ENCODE data around the gene MARK2. TPM values are rescaled to one million over a fixed set of nuclear protein-coding genes. Genes with fewer than 3 reads are reported as not detected.

The MARK2 gene
- total and polyA plus RNA-seq, 2 of the 8 experiments (the other 6 are each of a cell fraction or from before 2014, with no cell fraction given), result 19.3 to 58.5 TPM

- Histone ChIP-seq H3K27me3 (replicated peaks in 1 of 4; ENCODE audit: control insufficient read depth in 3 of 4, extremely low read depth in 1 of 4, insufficient read depth in 3 of 4, low read length in 3 of 4) (no peaks in the 10 kb centered on the region), H3K4me3 (ENCODE audit: extremely low read depth in 1 of 4, insufficient read depth in 2 of 4, low read depth in 3 of 4, low read length in 4 of 4) (peak overlapping the region in 1 of 4 experiments; percentile 26; a peak in 1 of 8 replicates), H3K79me2 (ENCODE audit: control insufficient read depth in 1 of 2, insufficient read depth in 2 of 2, low read length in 2 of 2) (peaks cover 4 to 84% of the 10 kb centered on the region in 2 experiments; a peak in 3 of 4 replicates), H3K36me3 (ENCODE audit: control insufficient read depth in 2 of 4, insufficient read depth in 4 of 4, low read length in 3 of 4) (no peaks in the 10 kb centered on the region), H3K14ac (ENCODE audit: insufficient read length) (no peak overlapping the region), H2BK20ac (ENCODE audit: low read length) (no peak overlapping the region), H2BK120ac (replicated peaks; ENCODE audit: low read depth, low read length) (no peak overlapping the region), H3K4ac (replicated peaks; ENCODE audit: insufficient read length, low read depth, low read length) (no peak overlapping the region), H3K27ac (ENCODE audit: low read depth, low read length) (peak overlapping the region; percentile 13; the same call in 1 of the 2 replicates), H4K91ac (replicated peaks; ENCODE audit: insufficient read length, low read length) (no peak overlapping the region), H4K5ac (ENCODE audit: insufficient read length, low read depth, low read length) (no peak overlapping the region), H2AK5ac (ENCODE audit: low read depth, low read length) (no peak overlapping the region; the same call in 1 of the 2 replicates), H3K56ac (replicated peaks; ENCODE audit: insufficient read length, low read depth, low read length) (no peak overlapping the region), H3K9me3 (ENCODE audit: insufficient read depth in 2 of 2, low read depth in 1 of 2, low read length in 1 of 2) (no peaks in the 10 kb centered on the region), H3K4me1 (replicated peaks in 1 of 4; ENCODE audit: control insufficient read depth in 3 of 4, insufficient read depth in 4 of 4, low read length in 3 of 4) (peaks cover 15 to 35% (median 17%) of the 10 kb centered on the region in 4 experiments), H3K9ac (replicated peaks in 1 of 4; ENCODE audit: extremely low read depth in 1 of 4, low read depth in 3 of 4, low read length in 3 of 4) (no peak overlapping the region), H2BK15ac (ENCODE audit: low read length) (peak overlapping the region; percentile 61; the same call in 1 of the 2 replicates), H3K79me1 (ENCODE audit: low read depth, low read length) (peaks cover 24% of the 10 kb centered on the region), H3K18ac (ENCODE audit: extremely low read depth, low read length) (no peak overlapping the region), H2BK5ac (ENCODE audit: low read depth, low read length) (0 out of 2 replicates have a peak overlapping the region, but pooled peaks have one; percentile 36), H2AFZ (ENCODE audit: low read length) (no peak overlapping the region), H3K23ac (ENCODE audit: insufficient read length) (no peak overlapping the region), H3K23me2 (ENCODE audit: low read depth, low read length) (0 out of 2 replicates have a peak, but pooled peaks cover 3% of the 10 kb centered on the region), H3K4me2 (ENCODE audit: insufficient read depth in 1 of 2, low read depth in 2 of 2, low read length in 2 of 2) (peak overlapping the region in 1 of 2 experiments; percentile 54; a peak in 3 of 4 replicates), H2BK12ac (ENCODE audit: low read depth, low read length) (no peak overlapping the region), H4K20me1 (replicated peaks in 1 of 2; ENCODE audit: control insufficient read depth in 1 of 2, insufficient read depth in 2 of 2, low read length in 2 of 2) (peaks cover 12 to 20% of the 10 kb centered on the region in 2 experiments), H4K8ac (ENCODE audit: extremely low read depth, insufficient read depth, low read length) (no peak overlapping the region)
- FAIRE-seq, result no peak
- POLR2A ChIA-PET (ENCODE audit: partially characterized antibody), result interaction anchor here (0.9 to 2.8 kb wide), 11 partner anchors 9 to 40 kb away, joined by 3 to 11 read pairs (median 4); partner anchors contain the start of gene RCOR2
- CTCF ChIA-PET (ENCODE audit: partially characterized antibody), result interaction anchor here (0.9 to 6.4 kb wide), 11 partner anchors 13 to 71 kb away, joined by 3 to 45 read pairs (median 3); partner anchors contain the start of gene MARK2
- 72% methylated on average over 6 of the region's 6 CpGs; no CpG with 5 or more reads in 1 of the 2 experiments for WGBS, 2 experiments (ENCODE audit: extremely low coverage in 1 of 2, insufficient coverage in 1 of 2, insufficient read length in 1 of 2, insufficient replicate concordance in 2 of 2, low coverage in 1 of 2, low lambda C conversion rate in 2 of 2, missing lambda C conversion rate in 1 of 2)
- no peak for DNase-seq (ENCODE audit: low read depth in 1 of 2, low spot score in 2 of 2)
- TF ChIP-seq MAX (IDR thresholded peaks at IDR 0.05) (peak; percentile 94), E2F6 (IDR thresholded peaks at IDR 0.05) (peak; percentile 94), KDM5A (IDR thresholded peaks at IDR 0.05; ENCODE audit: low read length) (no peak), CREB1 (IDR thresholded peaks at IDR 0.05) (no peak), CTBP2 (IDR thresholded peaks at IDR 0.05; ENCODE audit: borderline replicate concordance, insufficient read depth, insufficient read length, low read length) (no peak), RNF2 (IDR thresholded peaks at IDR 0.05; ENCODE audit: borderline replicate concordance, low read depth, low read length, missing control alignments, poor library complexity, severe bottlenecking) (no peak), ATF3 (IDR thresholded peaks at IDR 0.05; ENCODE audit: insufficient read depth, low read depth, low read length) (no peak), SIN3A (conservative IDR thresholded peaks at IDR 0.05 in 1 of 2, IDR thresholded peaks at IDR 0.05 in 1 of 2; ENCODE audit: low read depth in 1 of 2, low read length in 2 of 2) (no peak), BCL11A (IDR thresholded peaks at IDR 0.05; ENCODE audit: low read depth in 2 of 2, low read length in 2 of 2) (no peak), SP1 (IDR thresholded peaks at IDR 0.05; ENCODE audit: low read depth, low read length) (no peak)
Measured at GRCh38 chr11:63887386-63887999, 48.6 kb downstream of the MARK2 start.
